H1 (cell line): ENCODE results near the gene XPNPEP1. TPM values are rescaled to one million over a fixed set of nuclear protein-coding genes. Genes with fewer than 3 reads are reported as not detected.

Experiments
- CTCF ChIA-PET: fragments of 300-600 bp; sonication (Branson Sonifier 250); formaldehyde crosslinking; loops from one replicate; lab custom pipeline; 2021; ENCODE audit not compliant: partially characterized antibody; lab: Charles Lee
- POLR2A ChIA-PET: fragments of 300-600 bp; sonication (Branson Sonifier 250); formaldehyde crosslinking; loops from one replicate; lab custom pipeline; 2021; ENCODE audit warnings: inconsistent platforms; ENCODE audit not compliant: partially characterized antibody; lab: Charles Lee
- DNase-seq, 2 experiments: peaks; one replicate each; pipeline versions ENCODE4 v3.0.0 to v3.0.0-alpha.2; 2010 to 2022; ENCODE audit warnings: low spot score in 2 of 2, low read depth in 1 of 2, mixed read lengths in 1 of 2
- FAIRE-seq: peaks from 2 replicates; lab custom pipeline; 2011; peaks lifted over from hg19 to GRCh38; lab: Jason Lieb, UNC
- H2AFZ ChIP-seq: 2 replicates; pipeline ENCODE4 v1.8.1; 2012; ENCODE audit warnings: low read length, inconsistent platforms
- H2AK5ac ChIP-seq: 2 replicates; pipeline ENCODE4 v1.6.1; 2013; ENCODE audit warnings: low read depth, low read length
- H2BK120ac ChIP-seq: replicated peaks from 2 replicates; pipeline ENCODE3; 2013; ENCODE audit warnings: low read depth, low read length, inconsistent platforms
- H2BK12ac ChIP-seq: 2 replicates; pipeline ENCODE4 v1.6.1; 2013; ENCODE audit warnings: low read depth, low read length
- H2BK15ac ChIP-seq: 2 replicates; pipeline ENCODE4 v1.6.1; 2013; ENCODE audit warnings: low read length
- H2BK20ac ChIP-seq: 2 replicates; pipeline ENCODE4 v1.6.1; 2013; ENCODE audit warnings: low read length
- H2BK5ac ChIP-seq: 2 replicates; pipeline ENCODE4 v1.6.1; 2013; ENCODE audit warnings: low read depth, low read length
- H3K14ac ChIP-seq: 2 replicates; pipeline ENCODE4 v1.6.1; 2013; ENCODE audit warnings: inconsistent platforms; ENCODE audit not compliant: insufficient read length
- H3K18ac ChIP-seq: 2 replicates; pipeline ENCODE4 v1.6.1; 2013; ENCODE audit warnings: low read length; ENCODE audit errors: extremely low read depth
- H3K23ac ChIP-seq: 2 replicates; pipeline ENCODE4 v1.6.1; 2013; ENCODE audit warnings: inconsistent platforms; ENCODE audit not compliant: insufficient read length
- H3K23me2 ChIP-seq: 2 replicates; pipeline ENCODE4 v1.6.1; 2013; ENCODE audit warnings: low read depth, low read length
- H3K27ac ChIP-seq: 2 replicates; pipeline ENCODE4 v1.6.1; 2011; ENCODE audit warnings: low read depth, low read length, inconsistent platforms
- H3K27me3 ChIP-seq, 4 experiments: replicated peaks in 1 of 4; 1 replicate in 1 of 4; 2 replicates in 3 of 4; pipeline versions ENCODE4 v1.6.1 to v1.8.1; 2011 to 2013; ENCODE audit warnings: low read length in 3 of 4, mild to moderate bottlenecking in 3 of 4, inconsistent platforms in 2 of 4, mixed read lengths in 2 of 4, moderate library complexity in 1 of 4; ENCODE audit not compliant: control insufficient read depth in 3 of 4, insufficient read depth in 3 of 4; ENCODE audit errors: extremely low read depth in 1 of 4
- H3K36me3 ChIP-seq, 4 experiments: 2 replicates each; pipeline versions ENCODE4 v1.6.1 to v1.8.1; 2011 to 2013; ENCODE audit warnings: mild to moderate bottlenecking in 4 of 4, low read length in 3 of 4, moderate library complexity in 2 of 4, control low read depth in 1 of 4, inconsistent platforms in 1 of 4; ENCODE audit not compliant: insufficient read depth in 4 of 4, control insufficient read depth in 2 of 4
- H3K4ac ChIP-seq: replicated peaks from 2 replicates; pipeline ENCODE3; 2013; ENCODE audit warnings: low read length, low read depth, mixed read lengths, inconsistent platforms; ENCODE audit not compliant: insufficient read length
- H3K4me1 ChIP-seq, 4 experiments: replicated peaks in 1 of 4; 1 replicate in 1 of 4; 2 replicates in 3 of 4; pipeline versions ENCODE4 v1.6.1 to v1.8.1; 2011 to 2013; ENCODE audit warnings: low read length in 3 of 4, inconsistent platforms in 2 of 4, mixed read lengths in 1 of 4; ENCODE audit not compliant: insufficient read depth in 4 of 4, control insufficient read depth in 3 of 4
- H3K4me2 ChIP-seq, 2 experiments: 2 replicates each; pipeline versions ENCODE4 v1.6.1 to v1.8.1; 2011 to 2013; ENCODE audit warnings: low read depth in 2 of 2, low read length in 2 of 2, control low read depth in 1 of 2, inconsistent platforms in 1 of 2, mild to moderate bottlenecking in 1 of 2; ENCODE audit not compliant: insufficient read depth in 1 of 2
- H3K4me3 ChIP-seq, 4 experiments: fragments of 200-600, 300-600 bp in 1 of 4; sonication (generic), shearing (Covaris generic), sonication (Bioruptor Twin) in 1 of 4; 2 replicates each; pipeline versions ENCODE4 v1.5.1 to v1.8.1; 2011 to 2016; ENCODE audit warnings: low read length in 4 of 4, low read depth in 3 of 4, control low read depth in 2 of 4, inconsistent platforms in 2 of 4, mild to moderate bottlenecking in 2 of 4, mixed read lengths in 1 of 4, moderate library complexity in 1 of 4; ENCODE audit not compliant: insufficient read depth in 2 of 4; ENCODE audit errors: extremely low read depth in 1 of 4
- H3K56ac ChIP-seq: replicated peaks from 2 replicates; pipeline ENCODE3; 2013; ENCODE audit warnings: low read depth, mild to moderate bottlenecking, mixed read lengths, low read length, inconsistent platforms; ENCODE audit not compliant: insufficient read length
- H3K79me1 ChIP-seq: 2 replicates; pipeline ENCODE4 v1.6.1; 2013; ENCODE audit warnings: low read depth, low read length, control low read depth
- H3K79me2 ChIP-seq, 2 experiments: 2 replicates each; pipeline versions ENCODE4 v1.6.1 to v1.8.1; 2012 to 2013; ENCODE audit warnings: low read length in 2 of 2, mild to moderate bottlenecking in 2 of 2, inconsistent platforms in 1 of 2; ENCODE audit not compliant: insufficient read depth in 2 of 2, control insufficient read depth in 1 of 2
- H3K9ac ChIP-seq, 4 experiments: replicated peaks in 1 of 4; 1 replicate in 1 of 4; 2 replicates in 3 of 4; pipeline versions ENCODE4 v1.6.1 to v1.8.1; 2011 to 2013; ENCODE audit warnings: low read depth in 3 of 4, low read length in 3 of 4, control low read depth in 2 of 4, mild to moderate bottlenecking in 2 of 4, moderate library complexity in 2 of 4, inconsistent platforms in 1 of 4; ENCODE audit errors: extremely low read depth in 1 of 4
- H3K9me3 ChIP-seq, 2 experiments: 2 replicates each; pipeline versions ENCODE4 v1.6.1 to v1.8.1; 2012 to 2013; ENCODE audit warnings: mild to moderate bottlenecking in 2 of 2, moderate library complexity in 2 of 2, control low read depth in 1 of 2, inconsistent platforms in 1 of 2, low read depth in 1 of 2, low read length in 1 of 2, mixed read lengths in 1 of 2; ENCODE audit not compliant: insufficient read depth in 2 of 2
- H4K20me1 ChIP-seq, 2 experiments: replicated peaks in 1 of 2; 2 replicates each; pipeline versions ENCODE3 to v1.8.1; 2011 to 2013; ENCODE audit warnings: inconsistent platforms in 2 of 2, low read length in 2 of 2, mild to moderate bottlenecking in 1 of 2; ENCODE audit not compliant: insufficient read depth in 2 of 2, control insufficient read depth in 1 of 2
- H4K5ac ChIP-seq: 2 replicates; pipeline ENCODE4 v1.6.1; 2013; ENCODE audit warnings: low read length, low read depth, mixed read lengths, inconsistent platforms; ENCODE audit not compliant: insufficient read length
- H4K8ac ChIP-seq: 2 replicates; pipeline ENCODE4 v1.8.0; 2013; ENCODE audit warnings: mild to moderate bottlenecking, moderate library complexity, low read length, inconsistent platforms; ENCODE audit not compliant: insufficient read depth; ENCODE audit errors: extremely low read depth
- H4K91ac ChIP-seq: replicated peaks from 2 replicates; pipeline ENCODE3; 2013; ENCODE audit warnings: low read length, mixed read lengths, inconsistent platforms; ENCODE audit not compliant: insufficient read length
- BRCA1 ChIP-seq: IDR thresholded peaks from 2 replicates; pipeline ENCODE4 v1.6.1; 2012; ENCODE audit warnings: low read depth, low read length, improper control_type of control experiment
- JUND ChIP-seq: IDR thresholded peaks from 2 replicates; pipeline ENCODE4 v1.6.1; 2011; ENCODE audit warnings: mild to moderate bottlenecking, improper control_type of control experiment, low read length
- KDM4A ChIP-seq: IDR thresholded peaks from one replicate; pipeline ENCODE4 v1.7.1; 2012; ENCODE audit warnings: low read depth, mild to moderate bottlenecking, moderate library complexity, low read length, inconsistent platforms; ENCODE audit not compliant: severe bottlenecking
- WGBS, 2 experiments: shearing (Covaris generic) in 1 of 2; methylation state at CpG; one replicate each; pipeline versions ENCODE4 v1.1.6 to v1.1.7; 2013 to 2015; ENCODE audit warnings: low lambda C conversion rate in 2 of 2, mixed read lengths in 2 of 2, inconsistent platforms in 1 of 2, low coverage in 1 of 2, missing lambda C conversion rate in 1 of 2; ENCODE audit not compliant: insufficient replicate concordance in 2 of 2, insufficient coverage in 1 of 2, insufficient read length in 1 of 2; ENCODE audit errors: extremely low coverage in 1 of 2, missing lambda C conversion rate in 1 of 2; 5-methylcytosine and 5-hydroxymethylcytosine counted together
- polyA plus RNA-seq, 7 experiments: library from polyadenylated mRNA; depleted of rRNA in 3 of 7; stranded (reverse) in 5 of 7; unstranded in 2 of 7; fragments of >200 nt in 5 of 7; fragments of 200-250 nt in 2 of 7; gene quantifications; 1 replicate in 5 of 7; 2 replicates in 1 of 7; 4 replicates in 1 of 7; pipeline versions ENCODE4 v1.2.1 to v1.2.3, GENCODE V29; 2011 to 2013; ENCODE audit warnings: missing spikeins in 2 of 7, mixed read lengths in 2 of 7
- total RNA-seq: library from RNA; stranded (reverse); fragmentation: NEBNext Ultra II Directional; extraction: Animal tissue kit (Norgen Biotek cat#: 25700); gene quantifications from 2 replicates; pipeline ENCODE4 v1.2.1, GENCODE V29; 2021

Gene XPNPEP1
- total and polyA plus RNA-seq, 2 of the 8 experiments (the other 6 are each of a cell fraction or from before 2014, with no cell fraction given), result 61.1 to 201 TPM

GRCh38 chr10:109881769-109882057 is 41.6 kb downstream of the XPNPEP1 start:
- Histone ChIP-seq H2BK5ac (no peak overlapping the region), H2BK20ac (no peak overlapping the region), H3K14ac (no peak overlapping the region), H3K23me2 (no peaks in the 10 kb centered on the region), H2AFZ (no peak overlapping the region), H2BK15ac (no peak overlapping the region), H4K5ac (no peak overlapping the region), H2BK12ac (no peak overlapping the region), H3K56ac (no peak overlapping the region), H3K4ac (no peak overlapping the region), H2BK120ac (no peak overlapping the region), H3K36me3 (peaks cover 6 to 21% (median 12%) of the 10 kb centered on the region in 4 experiments; a peak in 7 of 8 replicates), H3K27ac (no peak overlapping the region), H3K18ac (no peak overlapping the region), H3K9ac (no peak overlapping the region), H3K4me2 (no peak overlapping the region), H2AK5ac (no peak overlapping the region), H3K79me1 (no peaks in the 10 kb centered on the region), H3K23ac (no peak overlapping the region), H4K20me1 (peaks cover 0 to 3% of the 10 kb centered on the region in 2 experiments), H3K4me1 (peaks cover 0 to 5% (median 1%) of the 10 kb centered on the region in 4 experiments; a peak in 2 of 7 replicates), H3K4me3 (no peak overlapping the region), H3K79me2 (no peaks in the 10 kb centered on the region), H4K91ac (no peak overlapping the region), H3K27me3 (no peaks in the 10 kb centered on the region), H3K9me3 (no peaks in the 10 kb centered on the region), H4K8ac (no peak overlapping the region)
- ChIA-PET POLR2A (no interaction called here), CTCF (interaction anchor here (0.6 to 4.7 kb wide), 13 partner anchors 13 to 324 kb away, joined by 3 to 37 read pairs (median 4); no protein-coding TSS in a partner anchor)
- DNase-seq (no peak), FAIRE-seq (no peak)
- 100% methylated on average over 1 of the region's 1 CpG; no CpG with 5 or more reads in 1 of the 2 experiments for WGBS, 2 experiments
- TF ChIP-seq JUND (no peak), BRCA1 (no peak), KDM4A (no peak)
